Inferior parietal cortex (tissue), 1 donor: ENCODE data around the gene LILRB2.
A peak's percentile ranks its signal among the peaks of the same experiment; 100 is the strongest.
"Not testable (repeated sequence)": the region's sequence is repeated elsewhere in the genome, so short reads cannot be mapped to it uniquely, and the experiment has no call there.

Experiments used
- DNase-seq: peaks from one replicate; pipeline ENCODE4 v3.0.0-alpha.2; 2016; ENCODE audit errors: extremely low spot score

Gene LILRB2

GRCh38 chr19:54242234-54242633, 38.7 kb downstream of the LILRB2 start:
- DNase-seq = not testable (repeated sequence)

DNA sequence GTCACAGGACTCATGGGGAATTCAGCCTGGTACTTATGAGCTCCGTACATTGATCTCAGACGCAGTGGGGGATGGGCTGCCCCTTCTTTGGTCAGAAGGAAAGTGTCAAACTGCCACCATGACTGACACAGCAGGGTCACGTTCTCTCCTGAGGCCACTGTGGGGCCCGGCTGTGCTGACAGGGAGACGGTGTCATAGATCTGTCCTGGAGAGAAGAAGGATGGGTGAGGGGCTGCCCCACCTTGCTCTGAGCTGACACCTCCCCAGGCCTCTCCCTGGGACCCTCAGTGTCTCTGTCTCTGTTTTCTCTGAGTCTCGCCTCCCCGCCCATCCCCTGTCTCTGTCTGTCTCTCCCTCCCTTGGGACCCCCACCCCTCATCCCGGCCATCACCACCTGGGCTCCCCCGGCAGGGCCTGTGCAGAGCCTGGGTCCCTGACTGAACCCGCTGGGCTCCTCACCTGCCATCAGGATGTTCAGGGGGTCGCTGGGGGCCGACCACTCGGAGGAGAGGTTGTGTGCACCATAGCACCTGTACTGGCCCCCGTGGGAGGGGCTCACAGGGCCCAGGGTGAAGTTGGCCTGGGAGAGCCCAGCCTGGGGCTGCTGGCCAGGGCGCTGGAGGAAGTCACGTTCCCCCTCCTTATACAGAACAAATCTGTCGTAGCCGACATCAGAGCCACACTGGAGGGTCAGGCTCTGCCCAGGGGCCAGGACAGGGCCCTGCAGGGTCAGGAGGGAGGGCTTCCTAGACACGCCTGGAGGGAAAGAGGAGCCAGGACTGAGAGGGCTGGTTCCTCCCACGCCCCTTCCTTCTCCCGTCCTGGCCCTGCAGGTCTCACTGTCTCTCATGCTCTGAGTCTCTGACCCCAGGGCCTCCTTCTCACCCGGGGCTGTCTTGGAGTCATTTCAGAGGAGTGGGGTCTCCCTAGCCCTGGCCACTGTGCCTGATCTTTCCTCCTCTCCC, 40.3 kb downstream of the LILRB2 start:
- not testable (repeated sequence) for DNase-seq

- DNase-seq = not testable (repeated sequence)
Measured at GRCh38 chr19:54239491-54240371, 41.2 kb downstream of the LILRB2 start.

DNA sequence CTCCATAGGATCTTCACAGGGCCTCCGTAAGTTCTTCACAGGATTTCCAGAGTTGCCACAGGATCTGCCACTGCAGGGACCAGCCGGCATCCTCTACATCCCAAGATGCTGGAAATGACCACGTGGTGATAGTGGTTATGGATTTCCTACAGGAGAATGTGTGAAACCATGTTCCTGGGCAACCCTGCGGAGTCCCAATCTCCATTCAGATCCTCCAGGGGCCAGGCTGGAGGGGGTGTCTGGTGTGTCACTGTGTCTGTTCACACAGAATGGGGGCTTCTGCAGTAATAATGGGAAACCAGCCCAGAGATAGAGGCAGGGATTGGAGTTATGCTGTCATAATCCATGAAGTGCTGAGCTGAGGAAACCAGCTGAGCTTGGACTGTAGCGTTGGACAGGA, 47.0 kb downstream of the LILRB2 start:
- no peak for DNase-seq

DNA sequence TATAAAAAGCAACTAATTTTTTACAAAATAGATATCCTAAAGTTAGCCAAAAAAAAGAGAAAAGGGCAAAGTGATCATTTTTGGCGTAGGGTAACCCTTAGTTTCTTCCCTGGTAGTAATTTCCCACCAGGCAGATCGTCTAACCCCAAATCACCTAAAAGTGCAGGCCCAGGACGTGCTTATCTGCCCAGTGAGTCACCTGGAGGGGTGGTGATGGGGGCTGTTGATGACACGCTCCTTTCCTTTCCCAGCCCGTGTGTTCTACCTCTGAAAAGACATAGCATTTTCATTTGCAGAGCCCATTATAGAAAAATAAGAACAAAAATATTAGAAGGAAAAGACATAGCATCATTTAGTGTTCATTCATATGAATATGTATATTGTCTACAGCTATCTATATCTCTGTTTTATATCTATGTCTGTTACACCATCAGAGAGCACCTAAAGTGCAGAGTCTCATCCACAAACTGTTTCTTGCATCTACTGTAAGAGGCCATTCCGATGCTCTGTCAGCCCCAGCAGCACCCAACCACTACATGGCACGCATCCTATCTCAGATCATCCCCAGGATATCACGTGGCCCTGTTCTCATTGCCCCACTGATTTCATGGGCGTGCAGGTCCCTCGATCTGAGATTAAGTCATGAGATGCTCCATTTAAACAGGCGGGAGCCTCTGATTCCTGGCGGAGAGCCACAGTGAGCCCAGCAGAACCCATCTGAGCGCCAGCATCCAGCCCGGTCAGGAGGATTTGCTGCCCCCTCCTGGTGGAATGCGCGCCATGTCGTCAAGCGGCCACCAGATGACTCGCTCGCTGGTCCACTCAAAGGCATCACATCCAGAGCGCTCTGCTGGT, 49.6 kb downstream of the LILRB2 start:
- peak; percentile 91 for DNase-seq

DNA sequence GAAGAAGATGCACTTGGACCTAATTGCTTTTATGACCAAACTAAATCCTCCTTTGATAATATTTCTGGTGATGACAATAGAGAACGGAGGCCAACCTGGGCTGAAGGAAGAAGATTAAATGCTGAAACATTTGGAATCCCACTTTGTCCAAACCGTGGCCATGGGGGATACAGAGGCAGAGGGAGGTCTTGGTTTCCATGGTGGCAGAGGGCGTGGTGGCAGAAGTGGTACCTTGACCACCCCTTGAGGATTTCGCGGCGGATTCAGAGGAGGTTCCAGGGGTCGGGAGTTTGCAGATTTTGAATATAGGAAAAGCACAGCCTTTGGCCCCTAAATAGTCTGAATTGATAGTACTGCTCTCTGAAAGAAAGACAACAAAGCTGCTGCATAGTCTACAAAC, 50.9 kb downstream of the LILRB2 start:
- no peak for DNase-seq

DNA sequence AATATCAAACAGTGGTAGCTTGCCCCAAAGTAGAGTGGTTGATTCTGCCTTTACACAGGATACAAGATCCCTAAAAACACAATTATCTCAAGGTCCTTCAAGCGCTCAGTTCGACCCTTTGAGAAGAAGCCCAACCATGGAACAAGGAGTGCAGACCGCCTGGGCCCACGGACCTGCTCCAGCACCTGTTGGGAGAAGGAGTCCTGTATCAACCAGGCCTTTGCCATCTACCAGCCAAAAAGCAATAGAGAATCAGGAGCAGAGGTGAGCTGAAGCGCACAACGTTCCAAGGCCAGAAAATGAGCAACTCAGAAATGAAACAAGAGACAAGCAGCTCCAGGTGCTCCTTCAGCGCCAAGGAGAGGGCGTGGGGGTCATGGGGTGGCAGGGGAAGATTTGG, 51.8 kb downstream of the LILRB2 start:
- DNase-seq = no peak

- DNase-seq = not testable (repeated sequence)
Measured at GRCh38 chr19:54224619-54225018, 56.3 kb downstream of the LILRB2 start.

DNA sequence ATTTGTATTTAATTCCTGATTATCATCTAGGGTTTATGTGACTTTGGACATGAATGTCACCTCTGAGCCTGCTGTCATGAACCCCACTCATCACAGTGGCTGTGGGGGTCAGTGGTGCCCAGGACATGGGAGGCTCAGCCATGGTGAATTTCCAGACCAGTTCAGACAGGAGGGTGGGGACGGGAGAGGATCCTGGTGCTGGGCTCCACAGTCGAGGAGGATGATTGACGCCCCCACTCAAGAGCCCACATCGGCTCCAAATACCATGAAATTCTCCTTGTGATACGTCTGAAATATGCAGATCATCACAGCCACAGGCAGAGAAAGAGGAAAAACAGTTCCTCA, 57.0 kb downstream of the LILRB2 start:
- DNase-seq = not testable (repeated sequence)
